Measurements from ENCODE around the gene INSM1. TPM values are rescaled to one million over a fixed set of nuclear protein-coding genes. Genes with fewer than 3 reads are reported as not detected.

Gene INSM1
- total RNA-seq (not detected), total RNA-seq (0 to 24.7 (median 0.07) reads per million in 172 experiments)
- polyA plus RNA-seq (2013, experiment 1 of 2): not detected
- polyA plus RNA-seq (2013, experiment 2 of 2): 0.01 TPM

GRCh38 chr20:20367575-20368417 lies at the start of gene INSM1:
INSM1 (plus strand) TSS chr20:20368104; CDS start chr20:20368268, 164 bp downstream.
- intact Hi-C loops (cut with DNase I, micrococcal nuclease): no loop called here
- H3K27ac Mint-ChIP-seq: no peak within 1 kb of the TSS
- H3K36me3 ChIP-seq (ENCODE audit: insufficient read depth, low read length): no peaks in the 10 kb centered on the region
- no peak for TF ChIP-seq CTCF (IDR thresholded peaks at IDR 0.05)
- ATAC-seq (ENCODE audit: poor library complexity) (no peak), DNase-seq (no peak)
- no peaks in the 10 kb centered on the region for H3K36me3 Mint-ChIP-seq (ENCODE audit: low read depth)
- H3K9me3 Mint-ChIP-seq: no peaks in the 10 kb centered on the region
- peaks cover 64% of the 10 kb centered on the region for H3K27me3 Mint-ChIP-seq
- POLR2A ChIA-PET: no interaction called here
- H3K4me1 Mint-ChIP-seq (ENCODE audit: low read depth): peaks cover 7% of the 10 kb centered on the region
- H3K4me3 Mint-ChIP-seq: no peak within 1 kb of the TSS
- H3K27me3 ChIP-seq (ENCODE audit: control insufficient read depth in 1 of 2, insufficient read depth in 2 of 2, low read length in 2 of 2): peaks cover 38 to 74% of the 10 kb centered on the region in 2 experiments
- H3K4me1 ChIP-seq (ENCODE audit: insufficient read depth, low read length): peaks cover 3% of the 10 kb centered on the region
- H3K27ac ChIP-seq (ENCODE audit: low read depth in 1 of 2, low read length in 2 of 2): no peak within 1 kb of the TSS
- CTCF ChIA-PET: no interaction called here
- H3K9me3 ChIP-seq (ENCODE audit: control insufficient read depth in 1 of 2, insufficient read depth in 1 of 2, low read length in 2 of 2): peaks cover 0 to 9% of the 10 kb centered on the region in 2 experiments
- no peak within 1 kb of the TSS for H3K4me3 ChIP-seq (ENCODE audit: low read length)

GRCh38 chr20:20318365-20319161 lies 49.3 kb upstream of the INSM1 start:
- Mint-ChIP-seq H3K9me3 (peaks cover 4% of the 10 kb centered on the region), H3K4me1 (ENCODE audit: low read depth) (no peaks in the 10 kb centered on the region), H3K36me3 (ENCODE audit: low read depth) (no peaks in the 10 kb centered on the region), H3K27ac (no peak overlapping the region), H3K27me3 (peaks cover 12% of the 10 kb centered on the region), H3K4me3 (no peak overlapping the region)
- no peaks in the 10 kb centered on the region for H3K36me3 ChIP-seq (ENCODE audit: insufficient read depth, low read length)
- no peaks in the 10 kb centered on the region for H3K4me1 ChIP-seq (ENCODE audit: insufficient read depth, low read length)
- H3K27ac ChIP-seq (ENCODE audit: low read depth in 1 of 2, low read length in 2 of 2): no peak overlapping the region
- no peak for TF ChIP-seq CTCF (IDR thresholded peaks at IDR 0.05)
- ATAC-seq (ENCODE audit: poor library complexity) (no peak), DNase-seq (no peak)
- ChIA-PET CTCF (no interaction called here), POLR2A (no interaction called here)
- intact Hi-C loops (cut with DNase I, micrococcal nuclease): no loop called here
- peaks cover 0 to 2% of the 10 kb centered on the region in 2 experiments for H3K27me3 ChIP-seq (ENCODE audit: control insufficient read depth in 1 of 2, insufficient read depth in 2 of 2, low read length in 2 of 2)
- no peak overlapping the region for H3K4me3 ChIP-seq (ENCODE audit: low read length)
- peaks cover 0 to 15% of the 10 kb centered on the region in 2 experiments for H3K9me3 ChIP-seq (ENCODE audit: control insufficient read depth in 1 of 2, insufficient read depth in 1 of 2, low read length in 2 of 2)

- no peak overlapping the region for H3K27ac Mint-ChIP-seq
- DNase-seq (no peak), ATAC-seq (ENCODE audit: poor library complexity) (no peak)
- ChIA-PET POLR2A (no interaction called here), CTCF (no interaction called here)
- no peak for TF ChIP-seq CTCF (IDR thresholded peaks at IDR 0.05)
- H3K9me3 ChIP-seq (ENCODE audit: control insufficient read depth in 1 of 2, insufficient read depth in 1 of 2, low read length in 2 of 2): peaks cover 0 to 15% of the 10 kb centered on the region in 2 experiments
- H3K27me3 ChIP-seq (ENCODE audit: control insufficient read depth in 1 of 2, insufficient read depth in 2 of 2, low read length in 2 of 2): peaks cover 0 to 2% of the 10 kb centered on the region in 2 experiments
- intact Hi-C loops (cut with DNase I, micrococcal nuclease): no loop called here
- H3K4me1 ChIP-seq (ENCODE audit: insufficient read depth, low read length): no peaks in the 10 kb centered on the region
- H3K9me3 Mint-ChIP-seq: peaks cover 4% of the 10 kb centered on the region
- H3K4me1 Mint-ChIP-seq (ENCODE audit: low read depth): no peaks in the 10 kb centered on the region
- peaks cover 12% of the 10 kb centered on the region for H3K27me3 Mint-ChIP-seq
- H3K4me3 Mint-ChIP-seq: no peak overlapping the region
- H3K36me3 ChIP-seq (ENCODE audit: insufficient read depth, low read length): no peaks in the 10 kb centered on the region
- H3K27ac ChIP-seq (ENCODE audit: low read depth in 1 of 2, low read length in 2 of 2): no peak overlapping the region
- no peaks in the 10 kb centered on the region for H3K36me3 Mint-ChIP-seq (ENCODE audit: low read depth)
- H3K4me3 ChIP-seq (ENCODE audit: low read length): no peak overlapping the region
Measured at GRCh38 chr20:20321134-20321533, 46.8 kb upstream of the INSM1 start.
